ENCODE results near the gene KANK2.
"Not testable (repeated sequence)": the region's sequence is repeated elsewhere in the genome, so short reads cannot be mapped to it uniquely, and the experiment has no call there.

KANK2 gene

GRCh38 chr19:11195681-11196080, 1.7 kb downstream of the KANK2 start:
- no peak for DNase-seq

- DNase-seq, result no peak
Measured at GRCh38 chr19:11194656-11195558, 2.4 kb downstream of the KANK2 start.

GRCh38 chr19:11194173-11194572, 3.2 kb downstream of the KANK2 start:
- no peak for DNase-seq

- DNase-seq, result no peak
Measured at GRCh38 chr19:11192957-11193939, 4.1 kb downstream of the KANK2 start.

GRCh38 chr19:11191934-11192333, 5.4 kb downstream of the KANK2 start:
- no peak for DNase-seq

GRCh38 chr19:11191273-11191755, 6.0 kb downstream of the KANK2 start:
- DNase-seq, result no peak

- no peak for DNase-seq
Measured at GRCh38 chr19:11190501-11190900, 6.8 kb downstream of the KANK2 start.

GRCh38 chr19:11187441-11187840, 9.9 kb downstream of the KANK2 start:
- no peak for DNase-seq

GRCh38 chr19:11182994-11183393, 14.4 kb downstream of the KANK2 start:
- no peak for DNase-seq

- no peak for DNase-seq
Measured at GRCh38 chr19:11181488-11181887, 15.9 kb downstream of the KANK2 start.

GRCh38 chr19:11180975-11181374, 16.4 kb downstream of the KANK2 start:
- not testable (repeated sequence) for DNase-seq

GRCh38 chr19:11180346-11180745, 17.0 kb downstream of the KANK2 start:
- DNase-seq, result no peak

GRCh38 chr19:11179716-11180297, 17.5 kb downstream of the KANK2 start:
- DNase-seq, result no peak

GRCh38 chr19:11179145-11179465, 18.2 kb downstream of the KANK2 start:
- not testable (repeated sequence) for DNase-seq

- DNase-seq, result no peak
Measured at GRCh38 chr19:11177592-11177991, 19.8 kb downstream of the KANK2 start.

GRCh38 chr19:11176466-11177193, 20.7 kb downstream of the KANK2 start:
- DNase-seq, result no peak

GRCh38 chr19:11175920-11176319, 21.4 kb downstream of the KANK2 start:
- DNase-seq, result no peak

GRCh38 chr19:11174336-11174735, 23.0 kb downstream of the KANK2 start:
- DNase-seq, result no peak

GRCh38 chr19:11173516-11174155, 23.7 kb downstream of the KANK2 start:
- no peak for DNase-seq

GRCh38 chr19:11172576-11172975, 24.8 kb downstream of the KANK2 start:
- no peak for DNase-seq

GRCh38 chr19:11171144-11171543, 26.2 kb downstream of the KANK2 start:
- no peak for DNase-seq

Measured in kidney glomerular epithelial cell (primary cell).